GM12875 (cell line): ENCODE results near the gene NMU.

ENCODE experiments used
- H3K4me3 ChIP-seq: one replicate; pipeline ENCODE4 v1.5.1; 2011; ENCODE audit warnings: low read depth, low read length, control low read depth
- CTCF ChIP-seq: IDR thresholded peaks from 2 replicates; pipeline ENCODE4 v1.5.1; 2011; ENCODE audit warnings: low read depth, mild to moderate bottlenecking, control low read depth, inconsistent platforms, low read length, moderate library complexity, borderline replicate concordance; ENCODE audit not compliant: insufficient read depth

NMU gene

GRCh38 chr4:55671667-55672066 is 35.6 kb upstream of the NMU start:
- TF ChIP-seq CTCF = no peak

GRCh38 chr4:55670695-55671094 is 34.6 kb upstream of the NMU start:
- no peak for TF ChIP-seq CTCF
- no peak overlapping the region for H3K4me3 ChIP-seq

More at GRCh38 chr4:55671667-55672066, 35.6 kb upstream of the NMU start:
- H3K4me3 ChIP-seq = no peak overlapping the region

GRCh38 chr4:55668449-55668848 is 32.4 kb upstream of the NMU start:
- TF ChIP-seq CTCF = no peak
- no peak overlapping the region for H3K4me3 ChIP-seq

- H3K4me3 ChIP-seq = no peak overlapping the region
- no peak for TF ChIP-seq CTCF
Observed at GRCh38 chr4:55666535-55666934, 30.4 kb upstream of the NMU start.

GRCh38 chr4:55663145-55663544 is 27.0 kb upstream of the NMU start:
- no peak overlapping the region for H3K4me3 ChIP-seq
- TF ChIP-seq CTCF = no peak

GRCh38 chr4:55661398-55662056 is 25.4 kb upstream of the NMU start:
- TF ChIP-seq CTCF = no peak
- H3K4me3 ChIP-seq = no peak overlapping the region

- no peak overlapping the region for H3K4me3 ChIP-seq
- no peak for TF ChIP-seq CTCF
Observed at GRCh38 chr4:55658657-55659056, 22.6 kb upstream of the NMU start.
